HepG2 (cell line): ENCODE results near the gene MAP3K2. TPM values are rescaled to one million over a fixed set of nuclear protein-coding genes. Genes with fewer than 3 reads are reported as not detected.

Source experiments
- ARHGAP35 ChIP-seq: sonication (generic); formaldehyde crosslinking; IDR thresholded peaks from 2 replicates; pipeline ENCODE4 v1.9.0; 2022; ENCODE audit warnings: mild to moderate bottlenecking, inconsistent platforms, moderate library complexity, missing genetic modification reagents, borderline replicate concordance
- CEBPB ChIP-seq: IDR thresholded peaks from 2 replicates; pipeline ENCODE4 v1.6.1; 2011; ENCODE audit warnings: low read depth, low read length, improper control_type of control experiment, borderline replicate concordance
- EHMT2 ChIP-seq: fragments of 200-600 bp; sonication (generic); IDR thresholded peaks from 2 replicates; pipeline ENCODE4 v1.7.0; 2017; ENCODE audit warnings: antibody characterized with exemption, low read depth, low read length, borderline replicate concordance
- FOXA3 ChIP-seq: IDR thresholded peaks from 2 replicates; pipeline ENCODE4 v1.6.1; 2016; ENCODE audit warnings: missing genetic modification reagents, missing compliant biosample characterization
- FOXM1 ChIP-seq: sonication (generic); formaldehyde crosslinking; IDR thresholded peaks from 2 replicates; pipeline ENCODE4 v1.5.0; 2020; ENCODE audit warnings: missing genetic modification reagents
- KLF15 ChIP-seq: sonication (generic); formaldehyde crosslinking; IDR thresholded peaks from 2 replicates; pipeline ENCODE4 v1.8.1; 2023; ENCODE audit warnings: borderline replicate concordance, mild to moderate bottlenecking, inconsistent platforms, missing genetic modification reagents, mixed read lengths
- MED13 ChIP-seq: sonication (generic); formaldehyde crosslinking; IDR thresholded peaks from 2 replicates; pipeline ENCODE4 v1.5.0; 2020; ENCODE audit warnings: missing genetic modification reagents
- NAIF1 ChIP-seq: sonication (generic); formaldehyde crosslinking; IDR thresholded peaks from 2 replicates; pipeline ENCODE4 v1.5.0; 2020; ENCODE audit warnings: mild to moderate bottlenecking, missing genetic modification reagents, borderline replicate concordance
- NONO ChIP-seq, 2 experiments: fragments of 450-650 bp in 1 of 2; sonication (generic) in 1 of 2; formaldehyde crosslinking in 1 of 2; IDR thresholded peaks in 1 of 2; conservative IDR thresholded peaks in 1 of 2; 2 replicates each; pipeline versions ENCODE4 v1.6.1 to v1.8.0; 2017 to 2022; ENCODE audit warnings: mild to moderate bottlenecking in 1 of 2, missing genetic modification reagents in 1 of 2, moderate library complexity in 1 of 2
- NR2F1 ChIP-seq, 2 experiments: fragments of 450-650 bp in 1 of 2; formaldehyde crosslinking in 1 of 2; IDR thresholded peaks; 2 replicates each; pipeline versions ENCODE4 v1.5.0 to v1.6.1; 2016 to 2020; ENCODE audit warnings: mild to moderate bottlenecking in 1 of 2, missing compliant biosample characterization in 1 of 2, missing genetic modification reagents in 1 of 2, moderate library complexity in 1 of 2
- PLSCR1 ChIP-seq: sonication (generic); formaldehyde crosslinking; IDR thresholded peaks from 2 replicates; pipeline ENCODE4 v1.5.0; 2020; ENCODE audit warnings: missing genetic modification reagents, mild to moderate bottlenecking, borderline replicate concordance
- PRDM15 ChIP-seq: sonication (generic); formaldehyde crosslinking; IDR thresholded peaks from 2 replicates; pipeline ENCODE4 v1.4.0; 2020; ENCODE audit warnings: missing genetic modification reagents
- SNAI1 ChIP-seq: sonication (generic); formaldehyde crosslinking; IDR thresholded peaks from 2 replicates; pipeline ENCODE4 v1.5.0; 2020; ENCODE audit warnings: mild to moderate bottlenecking, missing genetic modification reagents, borderline replicate concordance
- TARDBP ChIP-seq: sonication (generic); formaldehyde crosslinking; IDR thresholded peaks from 2 replicates; pipeline ENCODE4 v1.8.0; 2022; ENCODE audit warnings: mild to moderate bottlenecking, missing genetic modification reagents
- TCF7L2 ChIP-seq: IDR thresholded peaks from 2 replicates; pipeline ENCODE4 v1.6.1; 2011; ENCODE audit warnings: mild to moderate bottlenecking, low read depth, low read length, moderate library complexity
- ZIK1 ChIP-seq: sonication (generic); formaldehyde crosslinking; IDR thresholded peaks from 2 replicates; pipeline ENCODE4 v1.5.0; 2020; ENCODE audit warnings: mild to moderate bottlenecking, low read depth, missing genetic modification reagents, borderline replicate concordance
- ZNF30 ChIP-seq: sonication (generic); formaldehyde crosslinking; IDR thresholded peaks from 2 replicates; pipeline ENCODE4 v1.5.0; 2020; ENCODE audit warnings: mild to moderate bottlenecking, missing genetic modification reagents
- ZNF335 ChIP-seq: sonication (generic); formaldehyde crosslinking; IDR thresholded peaks from 2 replicates; pipeline ENCODE4 v1.4.0; 2020; ENCODE audit warnings: missing genetic modification reagents
- ZNF441 ChIP-seq: sonication (generic); formaldehyde crosslinking; IDR thresholded peaks from 2 replicates; pipeline ENCODE4 v1.7.0; 2021; ENCODE audit warnings: missing genetic modification reagents, borderline replicate concordance
- ZNF549 ChIP-seq: sonication (generic); formaldehyde crosslinking; IDR thresholded peaks from 2 replicates; pipeline ENCODE4 v1.5.0; 2020; ENCODE audit warnings: missing genetic modification reagents
- ZNF792 ChIP-seq: IDR thresholded peaks from 2 replicates; pipeline ENCODE4 v1.6.1; 2016
- polyA plus RNA-seq, 8 experiments: library from polyadenylated mRNA; depleted of rRNA in 3 of 8; stranded (reverse) in 7 of 8; unstranded in 1 of 8; fragments of >200 nt; fragmentation: Illumina TruSeq in 4 of 8; extraction: Trizol in 4 of 8; gene quantifications; 2 replicates each; pipeline versions ENCODE4 v1.2.1 to v1.2.3, GENCODE V29; 2011 to 2016; ENCODE audit warnings: low read depth in 4 of 8, missing spikeins in 1 of 8, mixed read lengths in 1 of 8; ENCODE audit not compliant: insufficient read depth in 1 of 8
- total RNA-seq, 5 experiments: library from RNA; depleted of rRNA; stranded (reverse); fragments of >200 nt; fragmentation: Illumina TruSeq; extraction: Trizol; gene quantifications; 2 replicates each; pipeline ENCODE4 v1.2.3, GENCODE V29; 2016; ENCODE audit warnings: low read depth in 1 of 5
- TF ChIP-seq, protein P1 (sequence below): IDR thresholded peaks from 2 replicates; pipeline ENCODE4 v1.6.1; 2016

The MAP3K2 gene
- total and polyA plus RNA-seq, 2 of the 13 experiments (the other 11 are each of a cell fraction or from before 2014, with no cell fraction given): 12.2 to 37.2 TPM

DNA sequence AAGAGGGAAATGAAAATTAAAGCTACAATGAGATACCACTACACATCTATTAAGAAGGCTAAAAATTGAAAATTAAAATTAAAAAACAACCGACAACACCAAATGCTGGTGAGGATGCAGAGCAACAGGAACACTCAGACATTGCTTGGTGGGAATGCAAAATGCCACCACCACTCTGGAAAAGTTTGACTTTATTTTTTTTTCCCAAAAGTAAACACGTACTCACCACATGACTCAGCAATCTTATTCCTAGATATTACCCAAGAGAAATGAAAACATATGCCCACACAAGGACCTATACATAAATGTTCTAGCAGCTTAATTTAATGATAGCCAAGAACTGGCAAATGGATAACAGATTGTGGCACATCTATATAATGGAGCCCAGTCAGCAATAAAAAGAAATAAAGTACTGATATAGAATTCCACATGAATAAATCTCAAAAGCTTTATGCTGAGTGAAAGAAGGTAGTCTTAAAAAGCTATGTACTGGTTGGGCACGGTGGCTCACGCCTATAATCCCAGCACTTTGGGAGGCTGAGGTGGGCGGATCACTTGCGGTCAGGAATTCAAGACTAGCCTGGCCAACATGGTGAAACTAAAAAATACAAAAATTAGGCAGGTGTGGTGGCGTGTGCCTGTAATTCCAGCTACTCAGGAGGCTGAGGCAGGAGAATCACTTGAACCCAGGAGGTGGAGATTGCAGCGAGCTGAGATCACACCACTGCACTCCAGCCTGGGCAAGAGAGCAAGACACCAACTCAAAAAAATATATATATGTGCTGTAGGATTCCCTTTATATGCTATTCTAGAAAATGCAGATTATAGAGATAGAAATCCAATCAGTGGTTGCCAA lies 26.2 kb upstream of the MAP3K2 start (continued):
- TF ChIP-seq NONO (IDR thresholded peaks at IDR 0.05) (no peak), NONO (CRISPR knock-in tag; conservative IDR thresholded peaks at IDR 0.05) (0 out of 2 replicates have a peak, but pooled peaks have one; percentile 4), ZIK1 (CRISPR knock-in tag) (no peak), MED13 (no peak), ZNF441 (CRISPR knock-in tag) (no peak), KLF15 (CRISPR knock-in tag) (no peak), TCF7L2 (no peak), PRDM15 (no peak), SNAI1 (CRISPR knock-in tag) (no peak), FOXA3 (CRISPR knock-in tag) (peak; percentile 96), NAIF1 (CRISPR knock-in tag) (no peak), TARDBP (no peak), PLSCR1 (CRISPR knock-in tag) (no peak), ZNF549 (no peak), ZNF792 (CRISPR knock-in tag) (peak; percentile 52; the same call in 1 of the 2 replicates), EHMT2 (no peak), CEBPB (peak; percentile 66; the same call in 1 of the 2 replicates), FOXM1 (CRISPR knock-in tag) (no peak), ARHGAP35 (CRISPR knock-in tag) (no peak), ZNF335 (no peak; the same call in 1 of the 2 replicates), NR2F1 (CRISPR knock-in tag; IDR thresholded peaks at IDR 0.05) (peak in 1 of 2 experiments; percentile 24; a peak in 1 of 4 replicates), ZNF30 (no peak)
- TF ChIP-seq, protein P1, sequence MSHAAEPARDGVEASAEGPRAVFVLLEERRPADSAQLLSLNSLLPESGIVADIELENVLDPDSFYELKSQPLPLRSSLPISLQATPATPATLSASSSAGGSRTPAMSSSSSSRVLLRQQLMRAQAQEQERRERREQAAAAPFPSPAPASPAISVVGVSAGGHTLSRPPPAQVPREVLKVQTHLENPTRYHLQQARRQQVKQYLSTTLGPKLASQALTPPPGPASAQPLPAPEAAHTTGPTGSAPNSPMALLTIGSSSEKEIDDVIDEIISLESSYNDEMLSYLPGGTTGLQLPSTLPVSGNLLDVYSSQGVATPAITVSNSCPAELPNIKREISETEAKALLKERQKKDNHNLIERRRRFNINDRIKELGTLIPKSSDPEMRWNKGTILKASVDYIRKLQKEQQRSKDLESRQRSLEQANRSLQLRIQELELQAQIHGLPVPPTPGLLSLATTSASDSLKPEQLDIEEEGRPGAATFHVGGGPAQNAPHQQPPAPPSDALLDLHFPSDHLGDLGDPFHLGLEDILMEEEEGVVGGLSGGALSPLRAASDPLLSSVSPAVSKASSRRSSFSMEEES (CRISPR knock-in tag): peak; percentile 48; the same call in 1 of the 2 replicates
